T47D (cell line): ENCODE measurements around the gene NDUFB1.
A peak's percentile ranks its signal among the peaks of the same experiment; 100 is the strongest.

Experiments used
- DNase-seq, 2 experiments: peaks; one replicate each; pipeline versions ENCODE4 v3.0.0 to v3.0.0-alpha.2; 2011 to 2012; ENCODE audit warnings: low read depth in 1 of 2, low spot score in 1 of 2
- JUND ChIP-seq: IDR thresholded peaks from 2 replicates; pipeline ENCODE4 v1.6.1; 2012; ENCODE audit warnings: low read depth
- in situ Hi-C: cut with HindIII; loops from 2 replicates; pipeline ENCODE4 v1.10.0; 2016; ENCODE audit warnings: low sequenced_read_pairs, low pct_unique_long_range_greater_than_20kb

Gene NDUFB1

GRCh38 chr14:92109490-92109889 is 12.0 kb downstream of the NDUFB1 start:
- in situ Hi-C loops = no loop called here
- no peak for DNase-seq
- no peak for TF ChIP-seq JUND

DNA sequence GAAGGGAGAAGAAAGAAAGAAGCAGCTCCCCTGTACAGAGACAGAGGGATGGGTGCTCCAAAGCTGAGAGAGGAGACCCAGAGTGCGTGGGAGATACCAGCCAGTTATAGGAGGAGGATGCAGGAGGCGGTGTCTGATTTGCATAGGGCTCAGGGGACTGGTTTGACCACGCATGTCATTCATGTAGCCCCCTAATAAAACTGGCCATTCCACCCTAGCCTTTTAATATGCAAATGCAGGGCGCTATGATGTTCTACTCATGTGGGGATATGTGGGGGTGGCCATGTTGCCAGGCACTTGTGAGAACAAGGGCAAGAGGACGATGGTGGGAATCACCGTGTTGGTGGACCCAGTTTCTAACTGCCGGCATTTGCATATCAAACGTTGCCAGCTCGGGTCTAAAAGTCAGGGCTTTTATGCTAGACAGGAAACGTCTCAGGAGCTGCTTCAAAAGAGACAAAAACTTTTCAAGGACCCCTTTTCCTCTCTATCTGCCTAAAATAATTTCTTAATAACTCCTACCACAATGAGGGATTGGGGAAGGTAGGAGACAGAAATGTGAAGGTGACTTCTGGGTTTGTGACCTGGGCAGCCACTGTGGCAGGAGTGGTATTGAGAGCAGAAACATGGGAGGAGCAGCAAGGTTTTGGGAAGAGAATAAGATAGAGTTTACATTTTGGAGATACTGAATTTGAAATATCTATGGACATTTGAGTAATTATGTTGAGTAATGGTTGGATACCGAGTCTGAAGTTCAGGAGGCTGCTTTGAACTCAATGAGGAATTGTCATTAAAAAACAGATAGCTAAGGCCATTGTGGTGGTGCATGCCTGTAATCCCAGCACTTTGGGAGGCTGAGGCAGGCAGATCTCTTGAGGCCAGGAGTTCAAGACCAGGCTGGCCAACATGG is 12.9 kb downstream of the NDUFB1 start:
- DNase-seq = no peak
- in situ Hi-C loops = no loop called here
- TF ChIP-seq JUND = no peak

DNA sequence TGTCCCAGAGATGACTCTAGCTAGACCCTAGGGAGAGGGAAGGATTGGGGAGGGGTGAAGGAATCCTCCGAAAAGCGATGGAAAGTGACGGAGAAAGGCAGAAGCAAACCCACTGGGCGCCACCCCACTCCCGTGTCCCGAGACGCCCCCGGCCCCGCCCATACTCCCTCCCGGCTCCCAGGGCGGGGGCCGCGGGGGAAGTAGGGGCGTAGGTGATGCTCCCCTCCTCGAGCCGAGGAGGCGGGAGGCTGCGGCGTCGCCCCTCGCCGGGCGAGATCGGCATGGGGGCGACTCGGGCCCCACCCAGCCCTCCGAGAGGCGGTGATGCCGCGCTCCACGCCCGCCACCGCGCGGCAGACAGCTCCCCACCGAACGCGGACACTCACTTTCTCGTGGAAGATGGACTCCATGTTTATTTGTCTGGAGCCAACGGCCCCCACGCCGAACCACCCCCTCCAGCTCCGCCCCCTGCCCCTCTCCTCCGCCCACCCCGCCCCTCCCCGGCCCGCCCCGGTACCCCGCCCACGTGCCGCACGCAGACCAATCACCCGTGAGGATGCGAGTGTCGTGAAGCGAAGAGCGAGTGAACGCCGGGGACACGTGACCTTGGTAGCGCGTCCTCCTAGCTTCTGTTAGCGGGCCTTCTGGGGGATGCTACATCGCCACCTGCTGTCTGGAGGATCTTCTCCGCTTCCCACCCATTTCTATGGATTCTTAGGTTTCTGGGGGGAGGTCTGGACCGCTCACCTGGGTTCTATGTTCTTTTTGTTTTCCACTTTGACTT is 15.2 kb downstream of the NDUFB1 start, which contains the start of gene ATXN3:
ATXN3 (minus strand) TSS at position 440 of the 784 bp plus-strand sequence; CDS start at position 410, 30 bp downstream.
- in situ Hi-C loops = no loop called here
- peak; percentile 94 to 100 for DNase-seq
- TF ChIP-seq JUND = no peak

DNA sequence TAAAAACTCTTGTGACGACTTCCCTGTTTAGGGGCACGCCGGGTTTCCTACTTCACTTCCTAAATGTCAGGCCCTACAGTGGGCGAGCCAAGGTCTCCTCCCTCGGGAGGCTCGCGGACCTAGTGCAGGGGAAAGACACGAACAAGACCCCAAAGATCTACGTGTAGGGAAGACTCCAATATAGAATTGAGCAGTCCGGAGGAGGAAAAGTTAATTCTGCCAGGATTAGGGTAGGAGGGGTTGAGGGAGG is 15.7 kb downstream of the NDUFB1 start:
- no peak for TF ChIP-seq JUND
- DNase-seq = peak; percentile 5 to 63
- in situ Hi-C loops = no loop called here

DNA sequence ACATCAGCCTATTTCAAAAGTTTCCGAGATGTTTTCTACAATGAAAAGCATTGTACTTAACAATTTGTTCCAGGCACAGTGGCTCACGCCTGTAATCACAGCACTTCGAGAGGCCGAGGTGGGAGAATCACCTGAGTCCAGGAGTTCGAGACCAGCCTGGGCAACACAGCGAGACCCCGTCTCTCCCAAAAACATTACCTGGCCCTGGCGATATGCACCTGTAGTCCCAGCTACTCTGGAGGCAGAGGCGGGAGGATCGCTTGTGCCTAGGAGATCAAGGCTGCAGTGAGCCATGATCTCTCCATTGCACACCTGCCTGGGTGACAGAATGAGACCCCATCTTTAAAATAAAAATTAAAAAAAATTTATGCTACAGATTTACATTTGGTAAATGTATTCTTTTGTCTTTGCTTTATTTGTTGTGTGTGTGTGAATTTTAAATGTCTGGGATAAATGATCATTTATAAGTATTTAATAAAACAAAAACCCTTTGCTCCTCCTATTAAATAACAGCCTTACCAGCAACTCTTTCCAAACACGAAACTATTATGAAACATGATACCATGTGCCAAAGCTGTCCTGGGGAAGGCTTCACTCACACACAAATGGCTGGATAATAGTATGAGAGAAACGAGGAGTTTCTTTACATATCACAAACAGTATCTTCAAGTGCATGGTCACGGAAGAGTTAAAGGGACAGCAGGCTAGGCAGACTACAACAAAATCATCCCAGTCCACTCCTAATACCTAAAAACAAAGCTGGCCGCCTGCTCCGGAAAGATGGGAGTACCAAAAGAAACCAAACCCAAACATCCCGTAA is 16.2 kb downstream of the NDUFB1 start:
- no peak for TF ChIP-seq JUND
- in situ Hi-C loops = no loop called here
- no peak for DNase-seq

DNA sequence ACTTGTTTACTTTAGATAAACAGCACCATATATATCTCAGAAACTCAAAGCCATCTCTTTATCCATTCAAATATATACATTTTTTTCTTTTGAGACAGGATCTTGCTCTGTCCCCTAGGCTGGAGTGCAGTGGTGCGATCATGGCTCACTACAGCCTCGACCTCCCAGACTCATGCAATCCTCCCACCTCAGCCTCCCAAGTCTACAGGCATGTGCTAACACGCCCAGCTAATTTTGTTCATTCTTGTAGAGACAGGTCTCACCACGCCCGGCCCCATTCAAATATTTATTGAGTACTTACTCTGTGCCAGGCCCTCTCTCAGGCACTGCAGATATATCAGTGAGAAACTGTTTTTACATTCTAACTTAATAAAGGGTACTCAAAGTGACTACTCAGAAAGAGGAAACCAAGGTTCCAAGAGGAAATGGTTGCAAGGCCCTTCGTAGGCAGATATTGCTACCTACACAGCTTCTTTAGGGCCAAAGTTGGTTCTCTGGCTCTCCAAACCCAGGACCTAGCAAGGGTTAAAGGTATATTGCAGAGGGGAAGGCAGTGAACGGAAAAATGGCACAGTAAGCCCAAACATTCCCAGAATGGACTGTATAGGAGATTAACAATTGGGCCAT is 18.0 kb downstream of the NDUFB1 start:
- TF ChIP-seq JUND = no peak
- DNase-seq = peak in 1 of 2 experiments; percentile 55
- in situ Hi-C loops = no loop called here

- in situ Hi-C loops = no loop called here
These were observed 21.7 kb downstream of the NDUFB1 start for GRCh38 chr14:92099802-92100201.

GRCh38 chr14:92093320-92093719 is 28.2 kb downstream of the NDUFB1 start:
- peak in 1 of 2 experiments; percentile 33 for DNase-seq
- no peak for TF ChIP-seq JUND
- in situ Hi-C loops = no loop called here

More at GRCh38 chr14:92099802-92100201, 21.7 kb downstream of the NDUFB1 start:
- DNase-seq = no peak
- TF ChIP-seq JUND = no peak

DNA sequence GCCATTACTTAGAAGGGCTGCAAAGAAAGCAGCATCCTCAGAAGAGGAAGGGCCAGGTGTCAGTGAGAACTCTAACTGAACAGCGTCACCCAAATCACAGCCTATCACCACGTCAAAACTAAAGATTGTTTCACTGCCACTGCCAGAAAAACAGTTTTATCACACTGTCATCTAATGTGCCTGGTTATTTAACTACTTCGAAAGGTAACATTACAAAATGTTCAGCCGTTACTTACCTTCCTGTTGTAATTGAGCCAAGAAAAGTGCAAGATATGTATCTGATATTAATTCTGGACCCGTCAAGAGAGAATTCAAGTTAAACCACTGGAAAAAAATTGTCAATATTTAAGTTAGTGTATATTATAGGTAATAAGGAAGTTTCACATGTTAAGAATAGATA is 33.0 kb downstream of the NDUFB1 start:
- DNase-seq = no peak
- in situ Hi-C loops = no loop called here
- no peak for TF ChIP-seq JUND

GRCh38 chr14:92074555-92074954 is 47.0 kb downstream of the NDUFB1 start:
- TF ChIP-seq JUND = no peak
- in situ Hi-C loops = no loop called here
- DNase-seq = no peak
